Measurements from ENCODE around the gene MAB21L2.
"Not testable (repeated sequence)": the region's sequence is repeated elsewhere in the genome, so short reads cannot be mapped to it uniquely, and the experiment has no call there.

MAB21L2 gene

GRCh38 chr4:150541681-150542080 is 40.3 kb upstream of the MAB21L2 start:
- Histone ChIP-seq H3K9me3 (no peaks in the 10 kb centered on the region), H3K4me1 (no peaks in the 10 kb centered on the region), H3K27ac (no peak overlapping the region), H3K27me3 (no peaks in the 10 kb centered on the region), H3K36me3 (no peaks in the 10 kb centered on the region), H3K4me3 (no peak overlapping the region)
- no peak for DNase-seq
- TF ChIP-seq, protein P1, sequence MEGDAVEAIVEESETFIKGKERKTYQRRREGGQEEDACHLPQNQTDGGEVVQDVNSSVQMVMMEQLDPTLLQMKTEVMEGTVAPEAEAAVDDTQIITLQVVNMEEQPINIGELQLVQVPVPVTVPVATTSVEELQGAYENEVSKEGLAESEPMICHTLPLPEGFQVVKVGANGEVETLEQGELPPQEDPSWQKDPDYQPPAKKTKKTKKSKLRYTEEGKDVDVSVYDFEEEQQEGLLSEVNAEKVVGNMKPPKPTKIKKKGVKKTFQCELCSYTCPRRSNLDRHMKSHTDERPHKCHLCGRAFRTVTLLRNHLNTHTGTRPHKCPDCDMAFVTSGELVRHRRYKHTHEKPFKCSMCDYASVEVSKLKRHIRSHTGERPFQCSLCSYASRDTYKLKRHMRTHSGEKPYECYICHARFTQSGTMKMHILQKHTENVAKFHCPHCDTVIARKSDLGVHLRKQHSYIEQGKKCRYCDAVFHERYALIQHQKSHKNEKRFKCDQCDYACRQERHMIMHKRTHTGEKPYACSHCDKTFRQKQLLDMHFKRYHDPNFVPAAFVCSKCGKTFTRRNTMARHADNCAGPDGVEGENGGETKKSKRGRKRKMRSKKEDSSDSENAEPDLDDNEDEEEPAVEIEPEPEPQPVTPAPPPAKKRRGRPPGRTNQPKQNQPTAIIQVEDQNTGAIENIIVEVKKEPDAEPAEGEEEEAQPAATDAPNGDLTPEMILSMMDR (IDR thresholded peaks at IDR 0.05), result no peak
- intact Hi-C loops (cut with DNase I; ENCODE audit: low total_unique reads), result no loop called here

DNA sequence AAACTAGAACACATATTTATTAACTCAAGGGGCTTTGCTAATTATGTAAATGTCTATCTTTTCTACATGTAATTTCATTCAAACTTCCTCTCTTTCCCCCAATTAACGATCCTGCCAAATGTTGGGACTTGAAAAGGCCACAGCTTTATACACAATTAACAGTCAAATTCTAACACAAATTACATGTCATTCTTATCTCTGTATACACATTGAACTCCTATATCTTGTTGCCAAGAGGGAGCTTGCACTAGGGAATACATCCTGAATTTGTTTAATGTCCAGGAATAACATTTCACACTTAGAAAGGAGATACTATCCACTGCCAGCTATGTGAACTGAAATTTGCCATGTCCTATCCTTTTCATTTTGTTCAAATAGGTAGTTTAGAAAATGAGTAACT is 38.9 kb upstream of the MAB21L2 start:
- Histone ChIP-seq H3K4me3 (no peak overlapping the region), H3K4me1 (no peaks in the 10 kb centered on the region), H3K36me3 (no peaks in the 10 kb centered on the region), H3K27ac (no peak overlapping the region), H3K9me3 (no peaks in the 10 kb centered on the region), H3K27me3 (no peaks in the 10 kb centered on the region)
- intact Hi-C loops (cut with DNase I; ENCODE audit: low total_unique reads), result no loop called here
- DNase-seq, result no peak
- TF ChIP-seq, protein P1 (IDR thresholded peaks at IDR 0.05), result no peak

DNA sequence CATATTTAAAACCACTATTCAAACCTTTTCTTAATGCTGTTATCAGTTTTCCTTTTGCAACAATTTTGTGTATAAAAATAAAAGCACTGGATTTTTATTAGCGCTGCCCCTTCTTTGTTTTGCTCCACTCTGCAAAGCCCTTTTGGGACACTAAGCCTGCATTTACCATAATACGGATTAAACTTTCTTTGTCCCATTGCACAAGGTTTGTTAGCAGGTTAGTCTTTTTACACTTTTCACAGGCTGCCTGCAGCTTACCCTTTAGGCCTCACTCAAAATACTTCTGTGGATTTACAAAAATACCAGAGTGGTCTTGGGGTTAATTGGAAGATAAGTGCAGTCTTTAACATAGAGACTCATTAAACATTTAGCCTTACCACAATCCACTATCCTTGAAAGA is 35.7 kb upstream of the MAB21L2 start:
- no peaks in the 10 kb centered on the region for H3K27me3 ChIP-seq
- intact Hi-C loops (cut with DNase I; ENCODE audit: low total_unique reads), result no loop called here
- no peaks in the 10 kb centered on the region for H3K36me3 ChIP-seq
- H3K4me3 ChIP-seq, result no peak overlapping the region
- DNase-seq, result no peak
- no peaks in the 10 kb centered on the region for H3K4me1 ChIP-seq
- no peaks in the 10 kb centered on the region for H3K9me3 ChIP-seq
- TF ChIP-seq, protein P1 (IDR thresholded peaks at IDR 0.05), result no peak
- H3K27ac ChIP-seq, result no peak overlapping the region

DNA sequence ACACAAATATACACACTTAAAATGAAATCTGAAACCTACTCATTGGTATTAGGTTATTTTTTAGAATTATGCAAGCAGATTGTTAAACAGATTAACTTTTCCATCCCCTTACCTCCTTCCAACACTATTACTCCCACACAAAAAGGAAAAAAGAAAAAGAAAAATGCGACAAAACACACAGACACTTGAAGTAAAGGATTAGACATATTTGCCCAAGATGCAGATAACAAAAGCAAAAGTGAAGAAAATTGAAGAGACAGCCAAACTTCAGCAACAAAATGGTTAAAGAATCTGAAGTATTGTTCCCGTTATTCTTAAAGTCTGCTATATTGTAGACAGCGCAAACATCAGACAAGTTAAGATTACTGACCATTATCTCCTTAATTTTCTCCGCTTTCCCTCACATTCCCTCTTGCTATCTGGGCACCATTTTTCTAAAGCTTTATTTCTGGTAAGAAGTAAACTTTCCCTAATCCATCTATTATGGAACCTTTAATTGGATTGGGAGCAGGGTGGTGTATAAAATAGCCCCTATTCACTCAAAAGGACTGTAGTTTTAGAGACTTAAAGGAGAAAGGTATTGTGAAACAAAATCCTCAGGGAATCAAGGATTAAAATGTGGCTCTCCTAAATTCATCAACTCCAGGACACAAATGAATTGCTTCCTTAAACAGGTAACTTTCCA is 34.7 kb upstream of the MAB21L2 start:
- Histone ChIP-seq H3K4me1 (no peaks in the 10 kb centered on the region), H3K27me3 (no peaks in the 10 kb centered on the region), H3K9me3 (no peaks in the 10 kb centered on the region), H3K27ac (no peak overlapping the region), H3K4me3 (no peak overlapping the region), H3K36me3 (no peaks in the 10 kb centered on the region)
- no peak for DNase-seq
- intact Hi-C loops (cut with DNase I; ENCODE audit: low total_unique reads), result no loop called here
- TF ChIP-seq, protein P1 (IDR thresholded peaks at IDR 0.05), result no peak

- DNase-seq; H3K36me3 ChIP-seq; H3K9me3 ChIP-seq; H3K27ac ChIP-seq; H3K27me3 ChIP-seq; intact Hi-C loops (cut with DNase I; ENCODE audit: low total_unique reads); H3K4me3 ChIP-seq; H3K4me1 ChIP-seq: not testable (repeated sequence)
Measured at GRCh38 chr4:150557811-150558210, 24.1 kb upstream of the MAB21L2 start.

- intact Hi-C loops (cut with DNase I; ENCODE audit: low total_unique reads), result no loop called here
Measured at GRCh38 chr4:150561143-150561737, 20.7 kb upstream of the MAB21L2 start.

More at GRCh38 chr4:150561143-150561737, 20.7 kb upstream of the MAB21L2 start:
- Histone ChIP-seq H3K27ac (no peak overlapping the region), H3K9me3 (no peaks in the 10 kb centered on the region), H3K4me1 (no peaks in the 10 kb centered on the region), H3K27me3 (no peaks in the 10 kb centered on the region), H3K4me3 (no peak overlapping the region), H3K36me3 (peaks cover 0 to 7% (median 0%) of the 10 kb centered on the region in 3 donors)
- no peak for DNase-seq
- TF ChIP-seq, protein P1 (IDR thresholded peaks at IDR 0.05), result no peak
